H1 (cell line): ENCODE results near the gene HMGCLL1. TPM values are rescaled to one million over a fixed set of nuclear protein-coding genes. Genes with fewer than 3 reads are reported as not detected.

ENCODE experiments used
- CTCF ChIA-PET: fragments of 300-600 bp; sonication (Branson Sonifier 250); formaldehyde crosslinking; loops from one replicate; lab custom pipeline; 2021; ENCODE audit not compliant: partially characterized antibody; lab: Charles Lee
- POLR2A ChIA-PET: fragments of 300-600 bp; sonication (Branson Sonifier 250); formaldehyde crosslinking; loops from one replicate; lab custom pipeline; 2021; ENCODE audit warnings: inconsistent platforms; ENCODE audit not compliant: partially characterized antibody; lab: Charles Lee
- DNase-seq, 2 experiments: peaks; one replicate each; pipeline versions ENCODE4 v3.0.0 to v3.0.0-alpha.2; 2010 to 2022; ENCODE audit warnings: low spot score in 2 of 2, low read depth in 1 of 2, mixed read lengths in 1 of 2
- FAIRE-seq: peaks from 2 replicates; lab custom pipeline; 2011; peaks lifted over from hg19 to GRCh38; lab: Jason Lieb, UNC
- H2AFZ ChIP-seq: 2 replicates; pipeline ENCODE4 v1.8.1; 2012; ENCODE audit warnings: low read length, inconsistent platforms
- H2AK5ac ChIP-seq: 2 replicates; pipeline ENCODE4 v1.6.1; 2013; ENCODE audit warnings: low read depth, low read length
- H2BK120ac ChIP-seq: replicated peaks from 2 replicates; pipeline ENCODE3; 2013; ENCODE audit warnings: low read depth, low read length, inconsistent platforms
- H2BK12ac ChIP-seq: 2 replicates; pipeline ENCODE4 v1.6.1; 2013; ENCODE audit warnings: low read depth, low read length
- H2BK15ac ChIP-seq: 2 replicates; pipeline ENCODE4 v1.6.1; 2013; ENCODE audit warnings: low read length
- H2BK20ac ChIP-seq: 2 replicates; pipeline ENCODE4 v1.6.1; 2013; ENCODE audit warnings: low read length
- H2BK5ac ChIP-seq: 2 replicates; pipeline ENCODE4 v1.6.1; 2013; ENCODE audit warnings: low read depth, low read length
- H3K14ac ChIP-seq: 2 replicates; pipeline ENCODE4 v1.6.1; 2013; ENCODE audit warnings: inconsistent platforms; ENCODE audit not compliant: insufficient read length
- H3K18ac ChIP-seq: 2 replicates; pipeline ENCODE4 v1.6.1; 2013; ENCODE audit warnings: low read length; ENCODE audit errors: extremely low read depth
- H3K23ac ChIP-seq: 2 replicates; pipeline ENCODE4 v1.6.1; 2013; ENCODE audit warnings: inconsistent platforms; ENCODE audit not compliant: insufficient read length
- H3K23me2 ChIP-seq: 2 replicates; pipeline ENCODE4 v1.6.1; 2013; ENCODE audit warnings: low read depth, low read length
- H3K27ac ChIP-seq: 2 replicates; pipeline ENCODE4 v1.6.1; 2011; ENCODE audit warnings: low read depth, low read length, inconsistent platforms
- H3K27me3 ChIP-seq, 4 experiments: replicated peaks in 1 of 4; 1 replicate in 1 of 4; 2 replicates in 3 of 4; pipeline versions ENCODE4 v1.6.1 to v1.8.1; 2011 to 2013; ENCODE audit warnings: low read length in 3 of 4, mild to moderate bottlenecking in 3 of 4, inconsistent platforms in 2 of 4, mixed read lengths in 2 of 4, moderate library complexity in 1 of 4; ENCODE audit not compliant: control insufficient read depth in 3 of 4, insufficient read depth in 3 of 4; ENCODE audit errors: extremely low read depth in 1 of 4
- H3K36me3 ChIP-seq, 4 experiments: 2 replicates each; pipeline versions ENCODE4 v1.6.1 to v1.8.1; 2011 to 2013; ENCODE audit warnings: mild to moderate bottlenecking in 4 of 4, low read length in 3 of 4, moderate library complexity in 2 of 4, control low read depth in 1 of 4, inconsistent platforms in 1 of 4; ENCODE audit not compliant: insufficient read depth in 4 of 4, control insufficient read depth in 2 of 4
- H3K4ac ChIP-seq: replicated peaks from 2 replicates; pipeline ENCODE3; 2013; ENCODE audit warnings: low read length, low read depth, mixed read lengths, inconsistent platforms; ENCODE audit not compliant: insufficient read length
- H3K4me1 ChIP-seq, 4 experiments: replicated peaks in 1 of 4; 1 replicate in 1 of 4; 2 replicates in 3 of 4; pipeline versions ENCODE4 v1.6.1 to v1.8.1; 2011 to 2013; ENCODE audit warnings: low read length in 3 of 4, inconsistent platforms in 2 of 4, mixed read lengths in 1 of 4; ENCODE audit not compliant: insufficient read depth in 4 of 4, control insufficient read depth in 3 of 4
- H3K4me2 ChIP-seq, 2 experiments: 2 replicates each; pipeline versions ENCODE4 v1.6.1 to v1.8.1; 2011 to 2013; ENCODE audit warnings: low read depth in 2 of 2, low read length in 2 of 2, control low read depth in 1 of 2, inconsistent platforms in 1 of 2, mild to moderate bottlenecking in 1 of 2; ENCODE audit not compliant: insufficient read depth in 1 of 2
- H3K4me3 ChIP-seq, 4 experiments: fragments of 200-600, 300-600 bp in 1 of 4; sonication (generic), shearing (Covaris generic), sonication (Bioruptor Twin) in 1 of 4; 2 replicates each; pipeline versions ENCODE4 v1.5.1 to v1.8.1; 2011 to 2016; ENCODE audit warnings: low read length in 4 of 4, low read depth in 3 of 4, control low read depth in 2 of 4, inconsistent platforms in 2 of 4, mild to moderate bottlenecking in 2 of 4, mixed read lengths in 1 of 4, moderate library complexity in 1 of 4; ENCODE audit not compliant: insufficient read depth in 2 of 4; ENCODE audit errors: extremely low read depth in 1 of 4
- H3K56ac ChIP-seq: replicated peaks from 2 replicates; pipeline ENCODE3; 2013; ENCODE audit warnings: low read depth, mild to moderate bottlenecking, mixed read lengths, low read length, inconsistent platforms; ENCODE audit not compliant: insufficient read length
- H3K79me1 ChIP-seq: 2 replicates; pipeline ENCODE4 v1.6.1; 2013; ENCODE audit warnings: low read depth, low read length, control low read depth
- H3K79me2 ChIP-seq, 2 experiments: 2 replicates each; pipeline versions ENCODE4 v1.6.1 to v1.8.1; 2012 to 2013; ENCODE audit warnings: low read length in 2 of 2, mild to moderate bottlenecking in 2 of 2, inconsistent platforms in 1 of 2; ENCODE audit not compliant: insufficient read depth in 2 of 2, control insufficient read depth in 1 of 2
- H3K9ac ChIP-seq, 4 experiments: replicated peaks in 1 of 4; 1 replicate in 1 of 4; 2 replicates in 3 of 4; pipeline versions ENCODE4 v1.6.1 to v1.8.1; 2011 to 2013; ENCODE audit warnings: low read depth in 3 of 4, low read length in 3 of 4, control low read depth in 2 of 4, mild to moderate bottlenecking in 2 of 4, moderate library complexity in 2 of 4, inconsistent platforms in 1 of 4; ENCODE audit errors: extremely low read depth in 1 of 4
- H3K9me3 ChIP-seq, 2 experiments: 2 replicates each; pipeline versions ENCODE4 v1.6.1 to v1.8.1; 2012 to 2013; ENCODE audit warnings: mild to moderate bottlenecking in 2 of 2, moderate library complexity in 2 of 2, control low read depth in 1 of 2, inconsistent platforms in 1 of 2, low read depth in 1 of 2, low read length in 1 of 2, mixed read lengths in 1 of 2; ENCODE audit not compliant: insufficient read depth in 2 of 2
- H4K20me1 ChIP-seq, 2 experiments: replicated peaks in 1 of 2; 2 replicates each; pipeline versions ENCODE3 to v1.8.1; 2011 to 2013; ENCODE audit warnings: inconsistent platforms in 2 of 2, low read length in 2 of 2, mild to moderate bottlenecking in 1 of 2; ENCODE audit not compliant: insufficient read depth in 2 of 2, control insufficient read depth in 1 of 2
- H4K5ac ChIP-seq: 2 replicates; pipeline ENCODE4 v1.6.1; 2013; ENCODE audit warnings: low read length, low read depth, mixed read lengths, inconsistent platforms; ENCODE audit not compliant: insufficient read length
- H4K8ac ChIP-seq: 2 replicates; pipeline ENCODE4 v1.8.0; 2013; ENCODE audit warnings: mild to moderate bottlenecking, moderate library complexity, low read length, inconsistent platforms; ENCODE audit not compliant: insufficient read depth; ENCODE audit errors: extremely low read depth
- H4K91ac ChIP-seq: replicated peaks from 2 replicates; pipeline ENCODE3; 2013; ENCODE audit warnings: low read length, mixed read lengths, inconsistent platforms; ENCODE audit not compliant: insufficient read length
- RNF2 ChIP-seq: fragments of 200-900, 300-1000 bp; sonication (generic); IDR thresholded peaks from 2 replicates; pipeline ENCODE4 v1.7.1; 2016; ENCODE audit warnings: borderline replicate concordance, low read depth, mild to moderate bottlenecking, antibody characterized with exemption, low read length; ENCODE audit not compliant: poor library complexity, severe bottlenecking; ENCODE audit errors: missing control alignments
- SRF ChIP-seq: IDR thresholded peaks from 2 replicates; pipeline ENCODE4 v1.6.1; 2011; ENCODE audit warnings: mild to moderate bottlenecking, low read depth, low read length, moderate library complexity
- WGBS, 2 experiments: shearing (Covaris generic) in 1 of 2; methylation state at CpG; one replicate each; pipeline versions ENCODE4 v1.1.6 to v1.1.7; 2013 to 2015; ENCODE audit warnings: low lambda C conversion rate in 2 of 2, mixed read lengths in 2 of 2, inconsistent platforms in 1 of 2, low coverage in 1 of 2, missing lambda C conversion rate in 1 of 2; ENCODE audit not compliant: insufficient replicate concordance in 2 of 2, insufficient coverage in 1 of 2, insufficient read length in 1 of 2; ENCODE audit errors: extremely low coverage in 1 of 2, missing lambda C conversion rate in 1 of 2; 5-methylcytosine and 5-hydroxymethylcytosine counted together
- polyA plus RNA-seq, 7 experiments: library from polyadenylated mRNA; depleted of rRNA in 3 of 7; stranded (reverse) in 5 of 7; unstranded in 2 of 7; fragments of >200 nt in 5 of 7; fragments of 200-250 nt in 2 of 7; gene quantifications; 1 replicate in 5 of 7; 2 replicates in 1 of 7; 4 replicates in 1 of 7; pipeline versions ENCODE4 v1.2.1 to v1.2.3, GENCODE V29; 2011 to 2013; ENCODE audit warnings: missing spikeins in 2 of 7, mixed read lengths in 2 of 7
- total RNA-seq: library from RNA; stranded (reverse); fragmentation: NEBNext Ultra II Directional; extraction: Animal tissue kit (Norgen Biotek cat#: 25700); gene quantifications from 2 replicates; pipeline ENCODE4 v1.2.1, GENCODE V29; 2021

The HMGCLL1 gene
- total and polyA plus RNA-seq, 2 of the 8 experiments (the other 6 are each of a cell fraction or from before 2014, with no cell fraction given): 0.06 to 0.41 TPM

DNA sequence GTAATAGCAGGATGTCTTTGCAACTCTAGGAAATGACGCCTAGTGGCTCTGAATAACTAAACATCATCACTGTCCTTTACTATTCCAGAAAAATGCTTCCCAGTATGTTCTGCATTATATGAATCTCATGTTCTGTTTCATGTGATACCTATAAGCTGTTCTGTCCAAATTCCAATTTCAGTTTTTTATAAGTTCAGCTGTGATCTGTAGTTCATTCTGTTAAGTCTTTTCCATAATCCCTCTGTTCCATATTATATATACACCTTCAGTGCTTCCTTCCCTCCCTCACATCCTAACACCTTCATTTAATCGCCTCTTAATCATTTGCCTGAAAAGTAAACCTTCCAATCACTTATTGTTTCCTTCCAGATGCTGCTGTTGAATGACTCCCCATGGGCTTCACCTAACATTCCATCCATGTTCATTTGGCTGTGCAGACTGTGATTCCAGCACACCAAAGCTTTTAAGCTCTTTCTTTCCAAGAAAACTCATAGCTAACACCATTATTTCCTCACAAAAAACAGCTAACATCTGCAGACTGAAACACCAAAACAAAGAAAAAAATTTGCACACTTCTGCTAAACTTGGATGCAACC lies 18.6 kb downstream of the HMGCLL1 start:
- no peaks in the 10 kb centered on the region for H3K27me3 ChIP-seq
- no peak overlapping the region for H3K4ac ChIP-seq
- no peak overlapping the region for H3K9ac ChIP-seq
- no peak overlapping the region for H2BK120ac ChIP-seq
- H3K18ac ChIP-seq: no peak overlapping the region
- no peak overlapping the region for H4K8ac ChIP-seq
- H3K4me2 ChIP-seq: no peak overlapping the region
- no peak overlapping the region for H3K4me3 ChIP-seq
- WGBS, 2 experiments: 87 to 100% methylated on average over 1 to 2 of the region's 2 CpGs
- no peak overlapping the region for H2BK15ac ChIP-seq
- no peak overlapping the region for H4K5ac ChIP-seq
- CTCF ChIA-PET: no interaction called here
- no peak overlapping the region for H2AK5ac ChIP-seq
- H3K56ac ChIP-seq: no peak overlapping the region
- H3K79me2 ChIP-seq: no peaks in the 10 kb centered on the region
- H2BK20ac ChIP-seq: no peak overlapping the region
- no peaks in the 10 kb centered on the region for H3K4me1 ChIP-seq
- no peaks in the 10 kb centered on the region for H3K23me2 ChIP-seq
- no peak for DNase-seq
- TF ChIP-seq SRF (no peak), RNF2 (no peak)
- TF ChIP-seq, all 59 proteins: peak for 0
- no peak overlapping the region for H3K14ac ChIP-seq
- FAIRE-seq: no peak
- no peaks in the 10 kb centered on the region for H3K9me3 ChIP-seq
- POLR2A ChIA-PET: no interaction called here
- no peak overlapping the region for H3K27ac ChIP-seq
- no peak overlapping the region for H2BK5ac ChIP-seq
- no peak overlapping the region for H3K23ac ChIP-seq
- no peak overlapping the region for H2AFZ ChIP-seq
- H3K36me3 ChIP-seq: no peaks in the 10 kb centered on the region
- H4K20me1 ChIP-seq: no peaks in the 10 kb centered on the region
- no peaks in the 10 kb centered on the region for H3K79me1 ChIP-seq
- no peak overlapping the region for H4K91ac ChIP-seq
- H2BK12ac ChIP-seq: no peak overlapping the region
